GM19468 (cell line): ENCODE results near the gene FIZ1.
A peak's percentile ranks its signal among the peaks of the same experiment; 100 is the strongest.

Experiments
- ATAC-seq: cut with Tn5 transposase; IDR thresholded peaks from one replicate; pipeline ENCODE4 v1.9.1; 2021; ENCODE audit warnings: mild to moderate bottlenecking, moderate library complexity, moderate number of reproducible peaks; ENCODE audit not compliant: unreplicated experiment; ENCODE audit errors: extremely low read depth

FIZ1 gene

GRCh38 chr19:55614711-55615542, 15.6 kb upstream of the FIZ1 start:
- no peak for ATAC-seq

GRCh38 chr19:55613930-55614710, 14.8 kb upstream of the FIZ1 start:
- ATAC-seq = no peak

GRCh38 chr19:55613396-55613795, 14.1 kb upstream of the FIZ1 start:
- no peak for ATAC-seq

GRCh38 chr19:55611983-55612645, 12.8 kb upstream of the FIZ1 start:
- ATAC-seq = no peak

- ATAC-seq = no peak
Observed at GRCh38 chr19:55611300-55611982, 12.1 kb upstream of the FIZ1 start.

- ATAC-seq = no peak
Observed at GRCh38 chr19:55609326-55609725, 10.0 kb upstream of the FIZ1 start.

- ATAC-seq = no peak
Observed at GRCh38 chr19:55606817-55607216, 7.5 kb upstream of the FIZ1 start.

- no peak for ATAC-seq
Observed at GRCh38 chr19:55606471-55606787, 7.1 kb upstream of the FIZ1 start.

GRCh38 chr19:55605637-55606470, 6.5 kb upstream of the FIZ1 start, which contains the start of gene ZNF865:
Gene ZNF865 (plus strand): TSS chr19:55605647. CDS start chr19:55613619, 7,972 bp downstream.
- no peak for ATAC-seq

GRCh38 chr19:55605207-55605636, 5.9 kb upstream of the FIZ1 start:
- ATAC-seq = peak; percentile 83

- ATAC-seq = no peak
Observed at GRCh38 chr19:55603581-55604292, 4.4 kb upstream of the FIZ1 start.

GRCh38 chr19:55603115-55603514, 3.8 kb upstream of the FIZ1 start:
- ATAC-seq = no peak

GRCh38 chr19:55602104-55603001, 3.0 kb upstream of the FIZ1 start:
- no peak for ATAC-seq

- no peak for ATAC-seq
Observed at GRCh38 chr19:55601084-55601483, 1.8 kb upstream of the FIZ1 start.

- ATAC-seq = no peak
Observed at GRCh38 chr19:55600662-55601028, 1.3 kb upstream of the FIZ1 start.

- peak; percentile 18 for ATAC-seq
Observed at GRCh38 chr19:55599842-55600661, 735 bp upstream of the FIZ1 start, which contains the start of gene ZNF524. Gene ZNF524 (plus strand): TSS chr19:55600288. CDS start chr19:55602113, 1,825 bp downstream.
